ENCODE results near the gene PLEKHA4.

DNA sequence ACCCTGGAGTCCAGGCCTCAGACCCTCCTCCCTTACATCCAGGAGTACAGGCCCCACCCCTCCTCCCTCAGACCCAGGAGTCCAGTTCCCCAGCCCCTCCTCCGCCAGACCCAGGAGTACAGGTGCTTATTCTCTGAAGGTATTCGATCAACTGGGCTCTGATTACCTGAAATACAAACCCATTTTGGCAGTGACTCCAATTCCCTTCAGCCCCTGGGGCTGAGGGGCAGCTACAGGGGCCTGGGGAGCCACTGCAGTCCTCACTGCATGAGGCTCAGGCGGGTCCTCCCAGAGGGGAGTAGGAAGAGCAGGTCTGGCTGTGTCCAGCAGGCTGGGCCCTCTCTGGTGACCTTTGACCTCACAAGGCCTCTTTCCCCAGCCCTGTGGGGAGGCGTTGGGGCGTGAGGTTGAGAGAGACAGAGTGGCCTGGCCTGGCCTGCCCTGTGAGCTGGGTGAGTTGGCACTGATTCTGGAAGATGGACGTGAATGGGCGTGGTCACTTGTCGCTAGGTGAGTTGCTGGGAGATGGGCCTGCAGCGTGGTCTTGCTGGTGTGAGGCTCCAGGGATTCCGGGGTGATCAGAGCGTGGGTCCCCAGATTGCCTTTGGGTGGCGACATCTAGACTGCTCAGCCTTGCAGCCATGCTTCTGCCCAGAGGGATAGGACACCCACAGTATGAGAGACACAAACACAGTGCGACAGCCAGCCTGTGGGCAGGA lies 60.7 kb downstream of the PLEKHA4 start:
- TF ChIP-seq, protein P1, sequence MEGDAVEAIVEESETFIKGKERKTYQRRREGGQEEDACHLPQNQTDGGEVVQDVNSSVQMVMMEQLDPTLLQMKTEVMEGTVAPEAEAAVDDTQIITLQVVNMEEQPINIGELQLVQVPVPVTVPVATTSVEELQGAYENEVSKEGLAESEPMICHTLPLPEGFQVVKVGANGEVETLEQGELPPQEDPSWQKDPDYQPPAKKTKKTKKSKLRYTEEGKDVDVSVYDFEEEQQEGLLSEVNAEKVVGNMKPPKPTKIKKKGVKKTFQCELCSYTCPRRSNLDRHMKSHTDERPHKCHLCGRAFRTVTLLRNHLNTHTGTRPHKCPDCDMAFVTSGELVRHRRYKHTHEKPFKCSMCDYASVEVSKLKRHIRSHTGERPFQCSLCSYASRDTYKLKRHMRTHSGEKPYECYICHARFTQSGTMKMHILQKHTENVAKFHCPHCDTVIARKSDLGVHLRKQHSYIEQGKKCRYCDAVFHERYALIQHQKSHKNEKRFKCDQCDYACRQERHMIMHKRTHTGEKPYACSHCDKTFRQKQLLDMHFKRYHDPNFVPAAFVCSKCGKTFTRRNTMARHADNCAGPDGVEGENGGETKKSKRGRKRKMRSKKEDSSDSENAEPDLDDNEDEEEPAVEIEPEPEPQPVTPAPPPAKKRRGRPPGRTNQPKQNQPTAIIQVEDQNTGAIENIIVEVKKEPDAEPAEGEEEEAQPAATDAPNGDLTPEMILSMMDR (IDR thresholded peaks at IDR 0.05) = no peak
- TF ChIP-seq FOXK1 (CRISPR knock-in tag; IDR thresholded peaks at IDR 0.05) (no peak), ATF1 (CRISPR knock-in tag; IDR thresholded peaks at IDR 0.05) (no peak)
- TF ChIP-seq, protein P2, sequence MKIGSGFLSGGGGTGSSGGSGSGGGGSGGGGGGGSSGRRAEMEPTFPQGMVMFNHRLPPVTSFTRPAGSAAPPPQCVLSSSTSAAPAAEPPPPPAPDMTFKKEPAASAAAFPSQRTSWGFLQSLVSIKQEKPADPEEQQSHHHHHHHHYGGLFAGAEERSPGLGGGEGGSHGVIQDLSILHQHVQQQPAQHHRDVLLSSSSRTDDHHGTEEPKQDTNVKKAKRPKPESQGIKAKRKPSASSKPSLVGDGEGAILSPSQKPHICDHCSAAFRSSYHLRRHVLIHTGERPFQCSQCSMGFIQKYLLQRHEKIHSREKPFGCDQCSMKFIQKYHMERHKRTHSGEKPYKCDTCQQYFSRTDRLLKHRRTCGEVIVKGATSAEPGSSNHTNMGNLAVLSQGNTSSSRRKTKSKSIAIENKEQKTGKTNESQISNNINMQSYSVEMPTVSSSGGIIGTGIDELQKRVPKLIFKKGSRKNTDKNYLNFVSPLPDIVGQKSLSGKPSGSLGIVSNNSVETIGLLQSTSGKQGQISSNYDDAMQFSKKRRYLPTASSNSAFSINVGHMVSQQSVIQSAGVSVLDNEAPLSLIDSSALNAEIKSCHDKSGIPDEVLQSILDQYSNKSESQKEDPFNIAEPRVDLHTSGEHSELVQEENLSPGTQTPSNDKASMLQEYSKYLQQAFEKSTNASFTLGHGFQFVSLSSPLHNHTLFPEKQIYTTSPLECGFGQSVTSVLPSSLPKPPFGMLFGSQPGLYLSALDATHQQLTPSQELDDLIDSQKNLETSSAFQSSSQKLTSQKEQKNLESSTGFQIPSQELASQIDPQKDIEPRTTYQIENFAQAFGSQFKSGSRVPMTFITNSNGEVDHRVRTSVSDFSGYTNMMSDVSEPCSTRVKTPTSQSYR (CRISPR knock-in tag; IDR thresholded peaks at IDR 0.05) = no peak
- TF ChIP-seq, protein P3, sequence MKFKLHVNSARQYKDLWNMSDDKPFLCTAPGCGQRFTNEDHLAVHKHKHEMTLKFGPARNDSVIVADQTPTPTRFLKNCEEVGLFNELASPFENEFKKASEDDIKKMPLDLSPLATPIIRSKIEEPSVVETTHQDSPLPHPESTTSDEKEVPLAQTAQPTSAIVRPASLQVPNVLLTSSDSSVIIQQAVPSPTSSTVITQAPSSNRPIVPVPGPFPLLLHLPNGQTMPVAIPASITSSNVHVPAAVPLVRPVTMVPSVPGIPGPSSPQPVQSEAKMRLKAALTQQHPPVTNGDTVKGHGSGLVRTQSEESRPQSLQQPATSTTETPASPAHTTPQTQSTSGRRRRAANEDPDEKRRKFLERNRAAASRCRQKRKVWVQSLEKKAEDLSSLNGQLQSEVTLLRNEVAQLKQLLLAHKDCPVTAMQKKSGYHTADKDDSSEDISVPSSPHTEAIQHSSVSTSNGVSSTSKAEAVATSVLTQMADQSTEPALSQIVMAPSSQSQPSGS (CRISPR knock-in tag; IDR thresholded peaks at IDR 0.05; ENCODE audit: borderline replicate concordance, low read depth) = no peak
- TF ChIP-seq, protein P4, sequence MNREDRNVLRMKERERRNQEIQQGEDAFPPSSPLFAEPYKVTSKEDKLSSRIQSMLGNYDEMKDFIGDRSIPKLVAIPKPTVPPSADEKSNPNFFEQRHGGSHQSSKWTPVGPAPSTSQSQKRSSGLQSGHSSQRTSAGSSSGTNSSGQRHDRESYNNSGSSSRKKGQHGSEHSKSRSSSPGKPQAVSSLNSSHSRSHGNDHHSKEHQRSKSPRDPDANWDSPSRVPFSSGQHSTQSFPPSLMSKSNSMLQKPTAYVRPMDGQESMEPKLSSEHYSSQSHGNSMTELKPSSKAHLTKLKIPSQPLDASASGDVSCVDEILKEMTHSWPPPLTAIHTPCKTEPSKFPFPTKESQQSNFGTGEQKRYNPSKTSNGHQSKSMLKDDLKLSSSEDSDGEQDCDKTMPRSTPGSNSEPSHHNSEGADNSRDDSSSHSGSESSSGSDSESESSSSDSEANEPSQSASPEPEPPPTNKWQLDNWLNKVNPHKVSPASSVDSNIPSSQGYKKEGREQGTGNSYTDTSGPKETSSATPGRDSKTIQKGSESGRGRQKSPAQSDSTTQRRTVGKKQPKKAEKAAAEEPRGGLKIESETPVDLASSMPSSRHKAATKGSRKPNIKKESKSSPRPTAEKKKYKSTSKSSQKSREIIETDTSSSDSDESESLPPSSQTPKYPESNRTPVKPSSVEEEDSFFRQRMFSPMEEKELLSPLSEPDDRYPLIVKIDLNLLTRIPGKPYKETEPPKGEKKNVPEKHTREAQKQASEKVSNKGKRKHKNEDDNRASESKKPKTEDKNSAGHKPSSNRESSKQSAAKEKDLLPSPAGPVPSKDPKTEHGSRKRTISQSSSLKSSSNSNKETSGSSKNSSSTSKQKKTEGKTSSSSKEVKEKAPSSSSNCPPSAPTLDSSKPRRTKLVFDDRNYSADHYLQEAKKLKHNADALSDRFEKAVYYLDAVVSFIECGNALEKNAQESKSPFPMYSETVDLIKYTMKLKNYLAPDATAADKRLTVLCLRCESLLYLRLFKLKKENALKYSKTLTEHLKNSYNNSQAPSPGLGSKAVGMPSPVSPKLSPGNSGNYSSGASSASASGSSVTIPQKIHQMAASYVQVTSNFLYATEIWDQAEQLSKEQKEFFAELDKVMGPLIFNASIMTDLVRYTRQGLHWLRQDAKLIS (CRISPR knock-in tag; IDR thresholded peaks at IDR 0.05; ENCODE audit: borderline replicate concordance) = no peak

Measured in WTC11 (cell line).